Glomerular visceral epithelial cell (primary cell): Measurements from ENCODE around the gene RGL3.
"Not testable (repeated sequence)": the region's sequence is repeated elsewhere in the genome, so short reads cannot be mapped to it uniquely, and the experiment has no call there.

Experiments
- DNase-seq: peaks from one replicate; pipeline ENCODE4 v3.0.0-alpha.2; 2016; ENCODE audit errors: extremely low spot score

RGL3 gene

GRCh38 chr19:11418549-11419506, at the start of gene RGL3:
TSS of gene RGL3 (minus strand) at chr19:11419314. CDS start at chr19:11419278, 36 bp downstream.
- peak; percentile 62 for DNase-seq

- DNase-seq, result not testable (repeated sequence)
Observed at GRCh38 chr19:11468266-11468845, 49.2 kb upstream of the RGL3 start.

- DNase-seq, result no peak
Observed at GRCh38 chr19:11465600-11465999, 46.5 kb upstream of the RGL3 start.

GRCh38 chr19:11464333-11465265, 45.5 kb upstream of the RGL3 start:
- no peak for DNase-seq

GRCh38 chr19:11463391-11463790, 44.3 kb upstream of the RGL3 start:
- DNase-seq, result no peak

- no peak for DNase-seq
Observed at GRCh38 chr19:11461453-11461852, 42.3 kb upstream of the RGL3 start.

- DNase-seq, result no peak
Observed at GRCh38 chr19:11460207-11460606, 41.1 kb upstream of the RGL3 start.

GRCh38 chr19:11458912-11459311, 39.8 kb upstream of the RGL3 start:
- not testable (repeated sequence) for DNase-seq

GRCh38 chr19:11458236-11458900, 39.3 kb upstream of the RGL3 start:
- DNase-seq, result no peak

GRCh38 chr19:11457831-11458230, 38.7 kb upstream of the RGL3 start:
- no peak for DNase-seq

- DNase-seq, result no peak
Observed at GRCh38 chr19:11457115-11457514, 38.0 kb upstream of the RGL3 start.

GRCh38 chr19:11456659-11457058, 37.5 kb upstream of the RGL3 start:
- DNase-seq, result no peak

- DNase-seq, result not testable (repeated sequence)
Observed at GRCh38 chr19:11455233-11455554, 36.1 kb upstream of the RGL3 start.

GRCh38 chr19:11453468-11454341, 34.6 kb upstream of the RGL3 start:
- DNase-seq, result no peak

GRCh38 chr19:11452620-11453310, 33.7 kb upstream of the RGL3 start:
- DNase-seq, result no peak

- no peak for DNase-seq
Observed at GRCh38 chr19:11451871-11452619, 32.9 kb upstream of the RGL3 start.

GRCh38 chr19:11451327-11451870, 32.3 kb upstream of the RGL3 start:
- DNase-seq, result no peak

GRCh38 chr19:11450570-11451326, 31.6 kb upstream of the RGL3 start:
- DNase-seq, result no peak
